ENCODE measurements around the gene ATP2B2.
A peak's percentile ranks its signal among the peaks of the same experiment; 100 is the strongest.

The ATP2B2 gene

DNA sequence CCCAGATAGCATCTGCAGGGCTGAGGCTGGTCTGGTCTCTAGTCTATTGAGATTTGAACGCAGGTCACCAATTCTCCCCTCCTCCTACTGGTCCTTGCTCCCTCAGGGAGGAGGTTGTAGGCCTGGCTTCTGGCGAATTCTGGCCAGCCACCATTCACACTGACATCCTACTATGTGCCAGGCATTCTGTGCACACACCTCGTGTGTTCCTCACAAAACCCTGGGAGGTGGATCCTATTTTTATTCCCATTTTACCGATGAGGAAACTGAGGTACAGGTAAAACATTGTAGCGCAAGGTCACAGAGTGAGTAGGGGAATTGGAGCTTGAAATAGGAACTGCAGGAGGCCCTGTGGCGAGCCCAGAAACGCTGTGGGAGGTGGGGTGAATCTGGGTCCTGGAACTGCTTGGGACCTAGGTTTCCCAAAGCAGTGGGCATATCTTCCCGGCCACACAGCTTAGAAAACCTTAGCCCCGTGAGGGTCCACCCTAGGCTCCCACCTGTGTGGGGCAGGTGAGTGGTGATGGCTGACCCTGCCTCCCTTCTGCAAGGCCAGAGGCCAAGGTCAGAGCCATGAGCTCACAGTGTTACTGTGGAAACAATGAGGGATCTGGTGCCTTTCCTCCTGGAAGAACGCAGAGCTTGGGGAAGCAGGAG is 4.8 kb upstream of the ATP2B2 start:
- no peak overlapping the region for H3K27ac Mint-ChIP-seq
- no peaks in the 10 kb centered on the region for H3K9me3 Mint-ChIP-seq (ENCODE audit: low read depth)
- H3K4me1 Mint-ChIP-seq (ENCODE audit: low read depth) = no peaks in the 10 kb centered on the region
- H3K36me3 Mint-ChIP-seq = no peaks in the 10 kb centered on the region
- no peaks in the 10 kb centered on the region for H3K27me3 Mint-ChIP-seq
- no peak overlapping the region for H3K4me3 Mint-ChIP-seq

DNA sequence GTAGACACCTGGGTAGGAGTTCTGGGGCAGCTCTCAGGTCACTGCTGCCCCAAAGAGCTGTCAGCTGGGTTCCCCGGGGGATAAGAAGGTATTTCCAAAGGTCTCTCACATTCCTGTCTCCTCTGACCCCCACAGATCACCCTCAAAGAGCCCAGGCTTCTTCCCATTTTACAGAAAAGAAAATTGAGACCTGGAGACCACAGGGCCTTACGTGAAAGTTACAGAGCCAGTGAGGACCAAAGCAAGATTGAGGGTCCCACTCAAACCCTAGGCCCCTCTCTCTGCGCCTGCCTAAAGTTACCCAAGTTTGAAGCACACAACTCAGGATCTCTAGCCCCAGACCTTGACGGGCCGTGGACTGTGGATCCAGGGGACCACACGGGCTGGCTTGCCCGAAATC is 3.9 kb upstream of the ATP2B2 start:
- peaks cover 3% of the 10 kb centered on the region for H3K4me1 Mint-ChIP-seq (ENCODE audit: low read depth)
- H3K27ac Mint-ChIP-seq = no peak overlapping the region
- H3K4me3 Mint-ChIP-seq = no peak overlapping the region
- no peaks in the 10 kb centered on the region for H3K36me3 Mint-ChIP-seq
- H3K27me3 Mint-ChIP-seq = no peaks in the 10 kb centered on the region
- H3K9me3 Mint-ChIP-seq (ENCODE audit: low read depth) = no peaks in the 10 kb centered on the region

DNA sequence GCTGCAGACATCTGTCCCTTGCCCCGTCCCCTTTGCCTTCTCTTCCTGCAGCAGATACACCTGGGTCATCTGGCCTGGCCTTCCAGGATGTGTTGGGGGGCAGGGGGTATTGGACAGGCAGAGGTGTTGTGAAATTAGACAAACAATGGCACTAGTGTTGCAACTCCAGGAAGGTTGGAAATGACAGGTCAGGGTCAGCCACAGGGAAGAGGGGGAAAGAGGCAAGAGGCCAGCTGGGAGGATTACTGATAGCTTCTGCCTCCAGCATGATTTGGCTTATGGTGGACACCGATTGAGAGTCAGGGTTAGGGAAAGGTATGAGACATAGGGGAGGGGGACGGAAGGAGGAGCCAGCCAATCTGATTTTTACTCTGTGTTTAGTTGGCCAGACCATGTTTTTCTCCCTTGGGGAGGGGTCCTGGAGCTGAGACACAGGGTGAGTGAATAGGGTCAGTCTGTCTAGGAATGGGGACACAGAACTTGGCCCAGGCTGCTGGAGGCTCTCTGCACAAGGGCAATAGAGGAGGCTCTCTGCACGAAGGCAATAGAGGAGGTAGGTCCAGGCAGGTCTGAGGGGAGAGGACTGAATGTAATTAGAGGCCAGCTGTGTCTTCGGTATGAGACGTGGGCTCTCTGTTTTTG is 3.4 kb upstream of the ATP2B2 start:
- H3K27me3 Mint-ChIP-seq = no peaks in the 10 kb centered on the region
- H3K9me3 Mint-ChIP-seq (ENCODE audit: low read depth) = no peaks in the 10 kb centered on the region
- peaks cover 3% of the 10 kb centered on the region for H3K4me1 Mint-ChIP-seq (ENCODE audit: low read depth)
- no peaks in the 10 kb centered on the region for H3K36me3 Mint-ChIP-seq
- no peak overlapping the region for H3K4me3 Mint-ChIP-seq
- H3K27ac Mint-ChIP-seq = no peak overlapping the region

DNA sequence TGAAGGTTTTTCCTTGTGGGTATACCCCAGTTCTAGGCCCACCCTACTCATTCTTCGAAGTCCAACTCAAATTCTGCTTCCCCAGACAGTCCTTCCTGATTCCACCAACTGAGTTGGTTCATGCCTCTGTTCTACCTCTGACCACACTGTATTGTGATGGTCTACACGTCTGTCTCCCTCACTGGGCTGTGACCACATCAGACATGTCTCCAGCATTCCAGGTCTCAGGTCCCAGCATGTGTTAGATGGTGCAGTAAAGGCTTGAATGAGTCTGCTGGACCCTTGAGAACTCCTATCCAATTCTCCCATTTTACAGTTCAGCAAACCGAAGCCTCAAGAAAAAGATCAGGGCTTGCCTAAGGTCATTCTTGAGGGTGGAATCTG is 2.8 kb upstream of the ATP2B2 start:
- Mint-ChIP-seq H3K27ac (no peak overlapping the region), H3K9me3 (ENCODE audit: low read depth) (no peaks in the 10 kb centered on the region), H3K27me3 (no peaks in the 10 kb centered on the region), H3K36me3 (no peaks in the 10 kb centered on the region), H3K4me1 (ENCODE audit: low read depth) (peaks cover 3% of the 10 kb centered on the region), H3K4me3 (no peak overlapping the region)

DNA sequence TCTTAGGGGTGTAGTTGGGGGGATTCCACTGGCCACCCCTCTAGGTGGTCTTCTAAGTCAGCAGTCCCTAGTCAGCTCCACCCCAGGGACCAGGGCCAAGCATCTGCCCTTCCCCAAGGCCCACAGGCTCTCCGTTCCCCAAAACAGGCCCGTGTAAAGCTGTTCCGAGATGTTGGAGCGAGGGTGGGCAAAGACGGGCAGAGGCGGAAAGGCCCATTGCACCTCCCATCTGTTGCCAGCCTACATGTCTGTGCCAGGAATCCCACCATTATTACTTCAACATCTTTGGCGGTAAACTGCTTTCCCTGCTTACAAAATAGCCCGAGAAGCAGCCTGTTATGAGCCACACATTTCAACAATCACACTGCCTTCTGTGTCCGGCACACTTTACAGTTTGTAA is 1.9 kb upstream of the ATP2B2 start:
- Mint-ChIP-seq H3K36me3 (no peaks in the 10 kb centered on the region), H3K27ac (no peak overlapping the region), H3K4me3 (no peak overlapping the region), H3K4me1 (ENCODE audit: low read depth) (peaks cover 3% of the 10 kb centered on the region), H3K27me3 (no peaks in the 10 kb centered on the region), H3K9me3 (ENCODE audit: low read depth) (no peaks in the 10 kb centered on the region)

DNA sequence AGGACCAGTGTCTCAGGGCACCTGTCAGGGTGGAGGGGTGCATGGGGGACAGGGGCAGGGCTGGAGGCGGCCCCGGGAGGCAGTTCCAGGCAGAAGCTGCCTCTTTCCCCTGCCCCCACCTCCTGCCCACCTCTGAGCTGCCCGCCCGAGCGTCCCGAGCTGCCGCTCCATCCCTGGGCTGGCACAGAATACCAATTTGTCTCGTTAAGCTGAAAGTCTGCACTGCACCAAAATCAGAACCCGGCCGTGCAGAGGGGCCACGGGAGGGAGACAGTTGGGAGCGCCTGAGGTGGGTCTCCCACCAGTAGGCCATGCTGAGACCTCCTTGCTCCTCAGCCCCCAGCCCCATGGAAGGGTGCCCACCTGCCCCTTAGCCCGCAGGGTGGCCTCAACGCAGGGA is 1.3 kb upstream of the ATP2B2 start:
- Mint-ChIP-seq H3K9me3 (ENCODE audit: low read depth) (no peaks in the 10 kb centered on the region), H3K4me3 (no peak overlapping the region), H3K4me1 (ENCODE audit: low read depth) (peaks cover 3% of the 10 kb centered on the region), H3K27me3 (peaks cover 1% of the 10 kb centered on the region), H3K36me3 (no peaks in the 10 kb centered on the region), H3K27ac (no peak overlapping the region)

DNA sequence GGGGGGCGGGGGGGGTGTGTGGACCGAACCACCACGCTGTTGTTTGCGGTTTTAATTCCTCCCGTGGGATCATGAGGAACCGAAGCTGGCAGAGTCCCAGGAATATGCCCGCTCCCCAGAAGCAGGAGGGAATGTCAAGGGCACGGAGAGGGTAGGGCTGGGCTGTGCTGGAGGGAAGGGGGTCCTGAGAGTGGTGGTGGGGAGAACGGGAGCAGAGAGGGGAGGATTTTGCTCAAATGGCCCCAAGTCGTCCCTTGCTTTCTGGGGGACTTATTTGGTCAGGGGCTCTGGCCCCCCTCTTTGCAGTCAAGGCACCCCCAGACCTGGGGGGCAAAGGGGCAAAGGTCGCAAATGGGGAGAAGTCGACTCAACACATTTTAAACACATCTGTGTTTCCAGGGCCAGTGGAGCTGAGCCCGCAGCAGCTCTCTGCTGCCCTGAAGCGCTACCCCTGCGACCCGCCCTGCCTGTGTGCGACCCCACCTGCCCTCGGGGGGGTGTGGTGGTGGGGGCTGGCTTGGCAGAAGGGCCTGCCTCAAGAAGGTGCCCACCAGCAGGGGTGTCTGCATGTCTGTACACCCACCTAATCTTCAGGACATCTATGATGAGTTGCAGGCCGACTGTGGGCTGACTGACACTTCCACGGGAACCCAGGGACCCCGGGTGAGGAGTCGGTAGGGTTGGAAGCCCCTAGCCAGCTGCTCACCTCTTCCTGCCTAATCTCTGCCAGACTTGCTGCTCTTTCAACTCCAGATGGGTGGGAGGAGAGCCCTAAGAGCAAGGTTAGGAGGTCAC is 602 bp upstream of the ATP2B2 start:
- Mint-ChIP-seq H3K27me3 (peaks cover 1% of the 10 kb centered on the region), H3K27ac (no peak overlapping the region), H3K9me3 (ENCODE audit: low read depth) (no peaks in the 10 kb centered on the region), H3K4me1 (ENCODE audit: low read depth) (peaks cover 3% of the 10 kb centered on the region), H3K36me3 (no peaks in the 10 kb centered on the region), H3K4me3 (peak overlapping the region; percentile 57)

DNA sequence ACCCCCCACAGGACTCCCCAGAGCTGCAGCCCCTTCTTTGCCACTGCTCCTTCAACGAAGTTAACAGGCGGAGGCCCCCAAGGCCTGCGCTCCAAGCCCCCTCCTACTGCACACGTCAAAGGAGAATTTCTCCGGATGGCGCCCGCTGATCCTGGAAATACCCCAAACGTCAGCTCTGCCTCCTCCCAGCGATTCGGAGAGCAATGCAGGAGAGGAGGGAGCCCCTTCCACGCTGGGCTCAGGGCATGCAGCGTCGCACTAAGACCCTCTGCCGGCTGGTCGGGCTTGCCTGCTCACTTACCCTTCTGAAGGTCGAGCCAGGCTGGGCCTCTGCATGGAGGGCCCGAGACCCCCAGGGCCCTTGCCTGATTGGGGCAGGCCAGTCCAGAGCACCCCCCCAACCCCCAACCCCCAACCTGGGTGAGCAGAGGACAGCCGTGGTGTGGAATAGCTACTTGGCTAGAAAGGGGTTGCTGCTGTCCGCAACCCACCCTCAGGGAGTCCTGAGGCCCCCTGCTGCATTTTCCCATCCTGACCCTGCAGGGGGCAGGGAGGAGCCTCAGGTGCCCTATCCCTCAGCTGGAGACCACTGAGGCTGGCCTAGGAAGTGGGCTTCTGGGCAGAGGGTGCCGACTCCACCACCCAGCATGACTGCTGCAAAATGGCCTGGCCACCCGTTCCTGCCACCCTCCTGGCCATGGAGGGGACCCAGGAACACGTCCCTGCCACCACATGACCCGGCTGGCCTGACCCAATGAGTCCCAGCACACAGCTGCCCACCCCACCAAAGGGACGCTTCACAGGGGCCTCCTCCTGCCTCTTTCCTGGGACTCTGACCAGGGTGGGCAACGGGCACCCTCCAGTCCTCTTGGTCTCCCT is 976 bp downstream of the ATP2B2 start:
- Mint-ChIP-seq H3K27me3 (peaks cover 1% of the 10 kb centered on the region), H3K4me1 (ENCODE audit: low read depth) (peaks cover 3% of the 10 kb centered on the region), H3K9me3 (ENCODE audit: low read depth) (no peaks in the 10 kb centered on the region), H3K27ac (no peak overlapping the region), H3K36me3 (no peaks in the 10 kb centered on the region), H3K4me3 (no peak overlapping the region)

DNA sequence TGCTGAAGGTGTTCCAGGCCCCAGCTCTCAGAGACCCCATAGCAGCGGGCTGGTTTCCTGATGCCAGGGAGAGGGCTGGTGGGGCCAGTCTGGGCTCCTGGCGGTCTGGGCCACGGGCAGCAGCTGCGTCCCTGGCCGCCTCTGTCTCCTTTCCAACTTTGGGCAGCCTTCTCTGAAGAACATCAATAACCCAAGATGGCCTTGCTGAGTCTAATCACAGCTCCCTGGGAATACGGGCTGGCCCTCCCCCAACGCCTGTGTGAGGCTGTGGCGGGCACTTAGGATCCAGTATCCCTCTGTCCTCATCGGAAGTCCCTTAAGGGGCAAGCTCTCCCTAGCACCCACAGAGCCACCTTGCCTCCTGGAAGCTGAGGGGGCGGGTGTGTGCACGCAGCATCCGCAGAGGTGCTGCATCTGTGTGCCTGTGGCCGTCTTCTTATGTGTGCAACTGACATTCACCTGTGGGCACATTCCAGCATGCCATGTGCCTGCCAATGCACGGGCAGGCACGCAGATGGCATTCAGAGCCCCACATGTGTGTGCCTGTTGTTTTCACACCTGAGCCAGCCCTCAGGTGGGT is 2.1 kb downstream of the ATP2B2 start:
- H3K4me1 Mint-ChIP-seq (ENCODE audit: low read depth) = peaks cover 3% of the 10 kb centered on the region
- H3K27ac Mint-ChIP-seq = no peak overlapping the region
- H3K36me3 Mint-ChIP-seq = no peaks in the 10 kb centered on the region
- peaks cover 1% of the 10 kb centered on the region for H3K27me3 Mint-ChIP-seq
- no peaks in the 10 kb centered on the region for H3K9me3 Mint-ChIP-seq (ENCODE audit: low read depth)
- no peak overlapping the region for H3K4me3 Mint-ChIP-seq

DNA sequence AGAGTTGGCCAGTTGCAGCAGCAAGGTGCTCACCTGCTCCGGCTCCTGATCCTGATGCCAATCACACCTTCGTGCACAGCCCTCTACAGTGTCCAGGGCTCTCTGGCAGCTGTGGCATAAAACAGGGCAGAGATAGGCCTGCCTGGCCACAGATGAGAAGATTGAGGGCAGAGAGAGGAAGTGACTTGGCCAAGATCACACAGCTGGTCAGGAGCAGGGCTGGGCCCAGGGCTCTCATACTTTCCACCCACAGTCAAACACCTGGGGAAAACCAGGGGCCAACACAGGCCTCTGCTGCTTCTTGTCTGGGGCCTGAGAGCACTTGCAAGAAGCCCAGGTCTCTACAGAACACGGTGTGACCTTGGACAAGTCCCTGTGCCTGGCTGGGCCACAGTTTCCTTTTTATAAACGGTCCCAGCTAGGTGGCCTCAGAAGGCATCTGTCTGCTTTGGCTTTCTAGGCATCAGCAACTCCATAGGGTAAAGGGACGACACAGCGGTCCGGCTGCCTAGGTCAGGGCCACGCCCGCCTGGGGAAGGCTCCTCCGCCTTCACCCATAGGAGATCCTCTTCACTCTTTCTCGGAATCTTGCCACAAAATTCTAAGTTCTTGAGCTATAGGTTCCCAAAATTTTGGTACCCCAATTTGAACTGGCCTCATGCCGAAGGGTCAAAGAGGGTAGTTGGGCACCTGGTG is 3.1 kb downstream of the ATP2B2 start:
- peaks cover 3% of the 10 kb centered on the region for H3K4me1 Mint-ChIP-seq (ENCODE audit: low read depth)
- H3K4me3 Mint-ChIP-seq = no peak overlapping the region
- peaks cover 1% of the 10 kb centered on the region for H3K27me3 Mint-ChIP-seq
- no peaks in the 10 kb centered on the region for H3K36me3 Mint-ChIP-seq
- no peak overlapping the region for H3K27ac Mint-ChIP-seq
- no peaks in the 10 kb centered on the region for H3K9me3 Mint-ChIP-seq (ENCODE audit: low read depth)

DNA sequence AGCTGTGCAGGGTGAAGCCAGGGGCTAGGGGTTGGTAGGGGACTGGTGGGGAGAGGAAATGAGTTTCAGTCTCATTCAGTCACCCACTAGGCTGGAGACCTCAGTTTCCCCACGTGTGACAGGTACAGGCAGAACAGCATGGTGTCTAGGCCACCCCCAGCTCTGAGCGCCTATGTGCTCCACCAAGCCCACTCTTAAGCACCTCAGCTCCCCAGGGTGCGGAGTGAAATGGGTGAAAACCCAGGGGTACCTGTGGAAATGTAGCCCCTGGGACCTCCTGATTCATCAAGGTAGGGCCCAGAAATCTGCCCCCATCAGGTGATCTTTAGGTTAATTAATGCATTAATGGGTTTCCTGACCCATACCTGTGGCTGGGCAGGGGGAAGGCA is 3.7 kb downstream of the ATP2B2 start:
- Mint-ChIP-seq H3K36me3 (no peaks in the 10 kb centered on the region), H3K4me3 (no peak overlapping the region), H3K27ac (no peak overlapping the region), H3K9me3 (ENCODE audit: low read depth) (no peaks in the 10 kb centered on the region), H3K4me1 (ENCODE audit: low read depth) (peaks cover 3% of the 10 kb centered on the region), H3K27me3 (peaks cover 1% of the 10 kb centered on the region)

DNA sequence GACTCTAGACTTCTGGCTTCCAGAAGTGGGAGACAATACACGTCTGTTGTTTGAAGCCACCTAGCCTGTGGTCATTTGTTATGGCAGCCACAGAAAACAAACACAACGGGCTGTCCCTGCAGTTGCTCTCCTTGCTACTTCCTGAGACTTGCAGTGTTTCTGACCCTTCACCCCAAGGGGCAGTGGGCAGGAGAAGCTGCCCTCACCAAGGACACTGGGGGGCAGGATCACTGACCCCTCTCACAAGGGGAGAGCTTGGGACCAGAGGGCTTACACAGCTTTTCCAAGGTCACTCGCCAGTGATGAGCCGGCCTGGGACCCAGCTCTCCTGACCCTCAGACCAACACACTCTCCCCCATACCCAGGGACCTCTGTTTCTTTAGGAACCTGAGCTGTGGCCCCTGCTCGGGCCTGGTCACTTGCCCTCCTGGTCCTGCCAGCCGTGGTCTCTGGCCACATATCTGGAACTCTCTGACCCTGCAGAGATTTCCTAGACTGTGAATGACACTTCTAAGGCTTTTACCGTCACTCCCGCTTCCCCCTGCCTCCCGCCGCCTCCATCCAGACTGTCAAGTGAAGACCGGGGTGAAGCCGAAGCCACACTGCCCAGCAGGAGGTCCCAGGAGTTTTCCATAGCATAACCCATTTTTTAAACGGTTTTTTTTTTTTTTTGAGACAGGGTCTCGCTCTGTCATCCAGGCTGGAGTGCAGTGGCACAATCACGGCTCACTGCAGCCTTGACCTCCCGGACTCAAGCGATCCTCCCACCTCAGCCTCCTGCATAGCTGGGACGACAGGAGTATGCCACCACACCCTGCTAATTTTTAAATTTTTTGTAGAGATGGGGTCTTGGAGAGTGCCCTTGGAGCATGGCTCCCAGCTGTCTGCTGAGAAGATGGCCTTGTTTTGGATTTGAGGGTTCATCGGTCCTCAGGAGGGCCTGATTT is 4.4 kb downstream of the ATP2B2 start:
- H3K27me3 Mint-ChIP-seq = peaks cover 1% of the 10 kb centered on the region
- no peaks in the 10 kb centered on the region for H3K9me3 Mint-ChIP-seq (ENCODE audit: low read depth)
- no peak overlapping the region for H3K4me3 Mint-ChIP-seq
- no peak overlapping the region for H3K27ac Mint-ChIP-seq
- H3K4me1 Mint-ChIP-seq (ENCODE audit: low read depth) = peaks cover 3% of the 10 kb centered on the region
- H3K36me3 Mint-ChIP-seq = no peaks in the 10 kb centered on the region

DNA sequence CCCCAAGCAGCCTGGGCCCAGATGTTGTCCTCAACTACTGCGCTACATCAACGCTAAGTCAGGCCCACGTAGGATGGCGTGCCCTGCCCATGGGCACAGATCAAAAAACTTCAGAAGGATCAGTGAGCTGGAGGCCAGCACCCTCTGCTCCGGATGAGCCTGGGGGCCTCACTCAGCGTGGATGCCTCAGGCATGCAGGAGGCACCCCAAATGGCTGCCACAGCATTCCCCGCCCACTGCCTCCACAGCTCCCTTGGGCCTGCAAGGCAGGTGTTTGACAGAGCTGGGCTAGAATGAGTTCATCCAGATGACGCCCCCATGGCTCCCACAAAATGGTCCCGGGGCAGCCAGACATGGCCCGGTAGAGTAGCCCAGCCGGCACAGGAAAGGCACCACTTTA is 7.1 kb downstream of the ATP2B2 start:
- H3K27ac Mint-ChIP-seq = no peak overlapping the region
- H3K27me3 Mint-ChIP-seq = peaks cover 1% of the 10 kb centered on the region
- H3K9me3 Mint-ChIP-seq (ENCODE audit: low read depth) = no peaks in the 10 kb centered on the region
- H3K4me1 Mint-ChIP-seq (ENCODE audit: low read depth) = no peaks in the 10 kb centered on the region
- no peak overlapping the region for H3K4me3 Mint-ChIP-seq
- H3K36me3 Mint-ChIP-seq = no peaks in the 10 kb centered on the region

Measured in activated naive CD8-positive, alpha-beta T cell (primary cell).